OCI-LY7 (cell line): ENCODE measurements around the gene CUEDC1.

Experiments
- CTCF ChIP-seq: fragments of 200-600 bp; sonication (generic); conservative IDR thresholded peaks from 2 replicates; pipeline ENCODE4 v1.5.1; 2014; ENCODE audit warnings: mild to moderate bottlenecking, antibody characterized with exemption, low read length, moderate library complexity, mixed read lengths
- EZH2phosphoT487 ChIP-seq: fragments of 200-600 bp; sonication (generic); IDR thresholded peaks from 2 replicates; pipeline ENCODE4 v1.6.1; 2018; ENCODE audit warnings: low read depth, borderline replicate concordance, mild to moderate bottlenecking, mixed run types, antibody characterized with exemption, low read length, moderate library complexity, mixed read lengths

DNA sequence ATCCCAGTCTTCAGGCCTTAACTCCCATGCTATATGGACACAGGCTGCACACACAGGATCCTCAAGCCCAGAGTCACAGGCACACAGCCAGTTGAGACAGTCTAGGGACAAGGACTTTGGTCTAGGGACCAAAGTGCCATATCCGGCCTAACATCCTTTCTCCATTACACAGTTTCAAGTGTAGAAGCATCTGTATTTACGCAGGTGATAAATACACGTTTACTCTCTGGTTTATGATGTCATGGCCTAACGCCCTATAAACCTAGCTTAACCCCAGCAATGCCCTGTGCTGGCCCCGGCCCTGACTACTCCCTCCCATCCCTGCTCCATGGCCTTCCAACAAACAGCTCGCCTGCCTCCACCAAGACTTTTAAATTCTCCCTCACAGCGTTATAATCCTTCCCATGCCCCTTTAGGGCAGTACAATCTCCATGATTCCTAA, 17.1 kb downstream of the CUEDC1 start:
- TF ChIP-seq CTCF (no peak), EZH2phosphoT487 (no peak)
